Lower leg skin (tissue), 3 donors: ENCODE data around the gene CHMP4A.

Experiments
- POLR2A ChIP-seq, 2 donors: fragments of 450-650 bp; IDR thresholded peaks; one replicate each; pipeline ENCODE4 v1.6.1; 2016 to 2017; ENCODE audit warnings: antibody characterized with exemption in 2 of 2, mild to moderate bottlenecking in 1 of 2, moderate library complexity in 1 of 2
- TF ChIP-seq, protein P1 (sequence below), 3 donors: fragments of 450-650 bp; IDR thresholded peaks; one replicate each; pipeline ENCODE4 v1.5.1; 2016; ENCODE audit warnings: antibody characterized with exemption in 3 of 3, mild to moderate bottlenecking in 3 of 3, moderate library complexity in 2 of 3

DNA sequence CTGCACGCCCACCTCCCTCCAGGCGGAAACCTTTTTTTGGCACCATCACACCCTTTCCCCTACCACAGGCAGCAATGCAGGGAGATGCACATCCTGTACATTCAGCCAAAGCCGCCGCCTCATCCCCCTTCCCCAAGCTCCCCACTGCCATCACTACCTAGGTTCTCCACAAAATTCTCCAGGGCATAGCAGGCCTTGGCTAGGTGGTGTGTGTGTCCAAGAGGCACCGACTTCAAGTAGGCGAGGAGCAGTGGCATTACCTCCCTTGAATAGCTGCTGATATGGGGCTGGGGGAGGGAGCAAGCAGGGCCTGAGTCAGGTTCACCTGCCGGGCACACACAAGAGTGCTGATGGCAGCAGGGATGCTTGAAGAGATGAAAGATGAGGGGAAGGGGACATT lies 28.3 kb downstream of the CHMP4A start:
- TF ChIP-seq POLR2A (IDR thresholded peaks at IDR 0.05): no peak
- TF ChIP-seq, protein P1, sequence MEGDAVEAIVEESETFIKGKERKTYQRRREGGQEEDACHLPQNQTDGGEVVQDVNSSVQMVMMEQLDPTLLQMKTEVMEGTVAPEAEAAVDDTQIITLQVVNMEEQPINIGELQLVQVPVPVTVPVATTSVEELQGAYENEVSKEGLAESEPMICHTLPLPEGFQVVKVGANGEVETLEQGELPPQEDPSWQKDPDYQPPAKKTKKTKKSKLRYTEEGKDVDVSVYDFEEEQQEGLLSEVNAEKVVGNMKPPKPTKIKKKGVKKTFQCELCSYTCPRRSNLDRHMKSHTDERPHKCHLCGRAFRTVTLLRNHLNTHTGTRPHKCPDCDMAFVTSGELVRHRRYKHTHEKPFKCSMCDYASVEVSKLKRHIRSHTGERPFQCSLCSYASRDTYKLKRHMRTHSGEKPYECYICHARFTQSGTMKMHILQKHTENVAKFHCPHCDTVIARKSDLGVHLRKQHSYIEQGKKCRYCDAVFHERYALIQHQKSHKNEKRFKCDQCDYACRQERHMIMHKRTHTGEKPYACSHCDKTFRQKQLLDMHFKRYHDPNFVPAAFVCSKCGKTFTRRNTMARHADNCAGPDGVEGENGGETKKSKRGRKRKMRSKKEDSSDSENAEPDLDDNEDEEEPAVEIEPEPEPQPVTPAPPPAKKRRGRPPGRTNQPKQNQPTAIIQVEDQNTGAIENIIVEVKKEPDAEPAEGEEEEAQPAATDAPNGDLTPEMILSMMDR (IDR thresholded peaks at IDR 0.05): no peak
